D721Med (cell line): ENCODE results near the gene CALCR.

Source experiments
- DNase-seq: peaks from one replicate; pipeline ENCODE4 v3.0.0; 2011; ENCODE audit warnings: low spot score; ENCODE audit not compliant: insufficient read length
- FAIRE-seq: peaks from 2 replicates; lab custom pipeline; 2011; peaks lifted over from hg19 to GRCh38; lab: Jason Lieb, UNC
- TF ChIP-seq, protein P1 (sequence below): IDR thresholded peaks from 2 replicates; pipeline ENCODE4 v1.5.1; 2012; ENCODE audit warnings: mild to moderate bottlenecking, control low read depth; ENCODE audit not compliant: insufficient read depth; ENCODE audit errors: missing control alignments

Gene CALCR

GRCh38 chr7:93574646-93575554, at the start of gene CALCR:
TSS of gene CALCR (minus strand) at chr7:93574724. CDS start at chr7:93486981, 87,743 bp downstream.
- DNase-seq (peak; percentile 19), FAIRE-seq (no peak)
- TF ChIP-seq, protein P1, sequence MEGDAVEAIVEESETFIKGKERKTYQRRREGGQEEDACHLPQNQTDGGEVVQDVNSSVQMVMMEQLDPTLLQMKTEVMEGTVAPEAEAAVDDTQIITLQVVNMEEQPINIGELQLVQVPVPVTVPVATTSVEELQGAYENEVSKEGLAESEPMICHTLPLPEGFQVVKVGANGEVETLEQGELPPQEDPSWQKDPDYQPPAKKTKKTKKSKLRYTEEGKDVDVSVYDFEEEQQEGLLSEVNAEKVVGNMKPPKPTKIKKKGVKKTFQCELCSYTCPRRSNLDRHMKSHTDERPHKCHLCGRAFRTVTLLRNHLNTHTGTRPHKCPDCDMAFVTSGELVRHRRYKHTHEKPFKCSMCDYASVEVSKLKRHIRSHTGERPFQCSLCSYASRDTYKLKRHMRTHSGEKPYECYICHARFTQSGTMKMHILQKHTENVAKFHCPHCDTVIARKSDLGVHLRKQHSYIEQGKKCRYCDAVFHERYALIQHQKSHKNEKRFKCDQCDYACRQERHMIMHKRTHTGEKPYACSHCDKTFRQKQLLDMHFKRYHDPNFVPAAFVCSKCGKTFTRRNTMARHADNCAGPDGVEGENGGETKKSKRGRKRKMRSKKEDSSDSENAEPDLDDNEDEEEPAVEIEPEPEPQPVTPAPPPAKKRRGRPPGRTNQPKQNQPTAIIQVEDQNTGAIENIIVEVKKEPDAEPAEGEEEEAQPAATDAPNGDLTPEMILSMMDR: no peak

DNA sequence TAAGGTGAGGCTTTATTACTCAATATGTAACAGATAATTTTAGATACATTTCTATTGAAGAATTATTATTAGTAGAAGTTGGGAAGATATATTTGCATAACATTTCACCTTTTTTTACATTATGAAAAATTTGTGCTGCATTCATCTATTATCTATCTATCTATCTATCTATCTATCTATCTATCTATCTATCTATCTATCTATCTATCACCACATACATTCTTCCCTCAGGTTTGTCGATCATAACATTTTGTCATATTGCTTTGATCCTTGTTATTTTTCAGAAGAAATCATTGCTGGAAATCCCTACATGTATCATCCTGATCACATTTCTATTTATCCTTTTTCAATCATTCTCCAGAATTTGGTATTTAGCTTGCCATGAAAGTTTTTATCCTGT, 49.3 kb upstream of the CALCR start:
- DNase-seq (no peak), FAIRE-seq (no peak)
- TF ChIP-seq, protein P1: no peak

DNA sequence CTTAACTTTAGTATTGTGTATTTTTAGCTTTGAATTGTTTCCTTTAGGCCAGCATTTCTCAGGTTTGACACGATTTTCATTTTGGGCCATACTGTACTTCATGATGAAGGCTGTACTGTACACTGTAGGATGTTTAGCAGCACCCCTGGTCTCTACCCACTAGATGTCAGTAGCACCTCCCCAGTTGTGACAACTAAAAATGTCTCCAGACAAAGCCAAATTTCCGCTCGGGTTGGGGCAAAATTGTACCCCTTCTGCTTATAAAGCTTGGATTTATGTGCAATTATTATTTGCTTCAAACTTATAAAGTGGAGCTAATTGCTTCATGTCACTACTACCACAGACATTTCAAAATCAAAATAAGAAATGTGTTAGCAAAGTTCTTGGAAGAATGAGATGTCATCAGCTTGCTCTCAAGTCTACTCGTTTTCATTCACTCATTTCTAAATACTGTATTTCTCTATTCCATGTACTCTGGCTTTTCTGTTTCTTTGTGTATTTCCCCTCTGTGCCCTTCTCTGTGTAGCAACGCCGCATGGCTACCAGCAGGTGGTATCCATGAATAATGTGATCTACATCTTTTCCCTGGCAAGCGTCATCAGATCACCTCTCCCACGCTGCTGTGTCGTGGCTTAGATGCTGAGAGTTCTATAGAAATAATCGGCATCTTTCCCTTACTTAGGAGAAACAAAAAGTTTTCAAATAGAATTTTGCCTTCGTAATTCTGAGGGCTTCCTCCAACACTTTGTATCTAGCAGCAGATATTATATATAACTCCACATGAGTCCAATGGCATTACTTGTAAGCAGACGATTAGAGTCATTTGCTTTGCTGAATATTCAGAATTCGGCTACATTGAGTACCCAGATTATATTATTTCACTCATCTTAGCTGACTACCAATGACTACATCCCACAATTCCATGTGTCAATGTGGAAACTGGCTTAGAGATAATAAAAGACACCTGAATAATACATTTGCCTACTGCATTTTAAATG, 47.8 kb upstream of the CALCR start:
- no peak for DNase-seq
- FAIRE-seq: peak; percentile 61
- TF ChIP-seq, protein P1: peak; percentile 78

DNA sequence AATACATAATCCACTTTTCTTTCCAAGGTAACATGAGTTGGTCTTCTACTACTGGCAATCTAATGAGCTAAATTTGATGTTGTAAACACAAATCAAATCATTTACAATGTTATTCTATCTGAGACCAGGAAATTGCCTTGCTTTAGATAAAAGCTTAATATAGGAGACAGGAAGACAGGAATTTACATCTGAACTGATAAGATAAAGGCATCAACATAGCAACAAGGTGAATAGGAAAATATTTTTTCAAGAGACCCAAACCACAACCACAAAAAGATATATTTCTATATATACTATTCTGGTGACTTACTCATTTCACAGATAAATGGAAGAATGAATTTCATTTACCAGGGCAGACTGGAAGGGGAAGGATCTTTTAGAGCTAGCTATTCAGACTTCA, 46.3 kb upstream of the CALCR start:
- DNase-seq: no peak
- TF ChIP-seq, protein P1: no peak
- no peak for FAIRE-seq

DNA sequence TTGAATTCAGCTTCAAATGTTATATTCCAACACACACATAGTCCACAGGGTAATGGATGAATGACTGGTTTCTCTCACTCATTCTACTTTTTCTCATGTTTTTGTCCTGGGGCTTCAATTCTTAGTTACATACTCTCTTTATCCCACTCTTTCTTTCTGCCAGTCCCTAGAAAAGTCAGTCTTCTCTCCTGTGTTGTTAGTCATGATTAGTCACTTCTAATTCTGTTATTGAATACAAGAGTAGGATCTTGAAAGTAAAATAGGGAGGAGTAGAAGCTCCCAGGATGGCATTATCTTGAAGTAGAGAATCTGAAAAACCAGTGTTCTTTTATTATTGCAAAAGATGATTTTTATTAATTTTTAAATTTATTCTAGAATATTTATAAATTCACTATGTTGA, 45.5 kb upstream of the CALCR start:
- no peak for DNase-seq
- FAIRE-seq: no peak
- TF ChIP-seq, protein P1: no peak

GRCh38 chr7:93601363-93601762, 26.8 kb upstream of the CALCR start:
- no peak for DNase-seq
- FAIRE-seq: no peak
- TF ChIP-seq, protein P1: peak; percentile 14
